ENCODE measurements around the gene CARS1.

GRCh38 chr11:3060436-3061025 is 3.3 kb upstream of the CARS1 start:
- no peak for TF ChIP-seq CTCF (IDR thresholded peaks at IDR 0.05)
- no peak for TF ChIP-seq POLR2AphosphoS5 (IDR thresholded peaks at IDR 0.05)
- TF ChIP-seq POLR2A (IDR thresholded peaks at IDR 0.05) = no peak
- no peak for TF ChIP-seq EP300 (IDR thresholded peaks at IDR 0.05)
